HG03439 (cell line): ENCODE measurements around the gene SLC9A7.

Source experiments
- ATAC-seq: cut with Tn5 transposase; IDR thresholded peaks from one replicate; pipeline ENCODE4 v1.9.1; 2021; ENCODE audit warnings: mild to moderate bottlenecking, moderate library complexity; ENCODE audit not compliant: unreplicated experiment

SLC9A7 gene

DNA sequence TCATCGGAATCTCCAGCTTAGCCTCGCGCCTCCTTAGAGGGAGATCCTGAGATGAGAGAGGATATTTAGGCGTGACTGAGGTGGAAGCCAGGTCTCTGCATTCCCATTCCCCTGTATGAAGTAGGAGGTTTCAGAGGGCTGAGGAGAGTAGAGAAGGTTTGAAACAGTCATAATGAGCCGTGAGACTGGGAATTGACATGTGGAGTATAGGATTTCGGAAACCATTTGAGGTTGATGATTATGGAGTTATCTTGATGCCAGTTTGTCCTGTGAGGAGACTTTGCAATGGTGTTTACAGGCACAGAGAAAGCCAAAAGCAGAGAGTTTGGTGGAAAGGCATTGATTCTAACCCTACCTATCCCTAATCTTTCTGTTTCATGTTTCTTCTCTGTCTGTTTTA, 183.3 kb downstream of the SLC9A7 start:
- ATAC-seq, result no peak

DNA sequence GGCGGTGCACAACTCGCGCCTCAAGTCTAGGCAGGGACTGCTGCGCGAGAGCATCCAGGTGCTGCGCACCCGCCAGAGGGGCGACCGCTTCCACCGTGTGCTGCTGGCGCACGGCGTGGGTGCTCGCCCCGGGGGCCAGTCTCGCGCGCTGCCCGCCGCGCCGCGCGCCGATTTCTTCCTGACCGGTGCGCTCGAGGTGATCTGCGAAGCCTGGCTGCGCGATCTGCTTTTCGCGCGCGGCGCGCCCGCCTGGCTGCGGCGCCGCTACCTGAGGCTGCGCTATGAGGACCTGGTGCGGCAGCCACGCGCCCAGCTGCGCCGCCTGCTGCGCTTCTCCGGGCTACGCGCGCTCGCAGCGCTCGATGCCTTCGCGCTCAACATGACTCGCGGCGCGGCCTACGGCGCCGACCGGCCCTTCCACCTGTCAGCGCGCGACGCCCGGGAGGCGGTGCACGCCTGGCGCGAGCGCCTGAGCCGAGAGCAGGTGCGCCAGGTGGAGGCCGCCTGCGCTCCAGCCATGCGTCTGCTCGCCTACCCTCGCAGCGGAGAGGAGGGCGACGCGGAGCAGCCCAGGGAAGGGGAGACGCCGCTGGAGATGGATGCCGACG, 184.0 kb downstream of the SLC9A7 start:
- peak; percentile 35 for ATAC-seq

DNA sequence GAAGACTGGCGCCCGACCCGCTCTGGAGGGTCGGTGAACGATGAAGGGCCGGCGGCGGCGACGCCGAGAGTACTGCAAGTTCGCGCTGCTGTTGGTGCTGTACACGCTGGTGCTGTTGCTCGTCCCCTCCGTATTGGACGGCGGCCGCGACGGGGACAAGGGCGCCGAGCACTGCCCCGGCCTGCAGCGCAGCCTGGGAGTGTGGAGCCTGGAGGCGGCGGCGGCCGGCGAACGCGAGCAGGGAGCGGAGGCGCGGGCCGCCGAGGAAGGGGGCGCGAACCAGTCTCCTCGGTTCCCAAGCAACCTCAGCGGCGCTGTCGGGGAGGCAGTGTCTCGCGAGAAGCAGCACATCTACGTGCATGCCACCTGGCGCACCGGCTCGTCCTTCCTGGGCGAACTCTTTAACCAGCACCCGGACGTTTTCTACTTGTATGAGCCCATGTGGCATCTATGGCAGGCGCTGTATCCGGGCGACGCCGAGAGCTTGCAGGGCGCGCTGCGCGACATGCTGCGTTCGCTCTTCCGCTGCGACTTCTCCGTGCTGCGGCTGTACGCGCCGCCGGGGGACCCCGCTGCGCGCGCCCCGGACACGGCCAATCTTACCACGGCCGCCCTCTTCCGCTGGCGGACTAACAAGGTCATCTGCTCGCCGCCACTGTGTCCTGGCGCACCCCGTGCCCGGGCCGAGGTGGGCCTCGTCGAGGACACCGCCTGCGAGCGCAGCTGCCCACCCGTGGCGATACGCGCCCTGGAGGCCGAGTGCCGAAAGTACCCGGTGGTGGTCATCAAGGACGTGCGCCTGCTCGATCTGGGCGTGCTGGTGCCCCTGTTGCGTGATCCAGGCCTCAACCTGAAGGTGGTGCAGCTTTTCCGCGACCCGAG, 184.8 kb downstream of the SLC9A7 start:
- peak; percentile 37 for ATAC-seq

DNA sequence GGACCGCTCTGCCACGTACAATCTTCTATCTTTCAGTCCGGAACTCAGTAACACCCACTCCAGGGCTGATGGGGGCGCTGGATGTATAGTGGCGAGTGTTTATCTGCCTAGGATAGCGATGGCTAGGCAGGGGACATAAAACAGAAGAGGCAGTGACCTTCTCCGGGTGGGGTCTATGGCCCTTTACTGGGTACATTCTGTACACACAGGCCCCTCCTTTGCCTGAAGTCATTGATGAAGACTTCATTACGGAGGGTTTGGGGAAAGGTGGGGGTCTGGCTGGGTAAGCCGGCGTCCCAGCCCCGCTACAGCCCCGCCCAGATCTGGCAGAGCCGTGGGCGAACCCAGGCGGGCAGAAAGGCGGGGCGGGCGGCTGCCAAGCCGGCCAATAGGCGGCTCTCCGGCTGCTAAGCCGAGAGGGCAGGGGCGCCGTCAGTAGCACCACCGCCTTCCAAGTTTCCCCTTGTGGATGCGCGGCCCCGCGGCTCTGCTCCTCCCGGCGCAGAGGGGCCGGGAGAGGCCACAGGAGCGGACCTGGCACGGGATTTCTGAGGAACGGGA, 185.5 kb downstream of the SLC9A7 start, which contains the start of gene CHST7:
Gene CHST7 (plus strand): TSS at position 435 of the 561 bp plus-strand sequence. CDS start 167 bp downstream, outside the sequence.
- ATAC-seq, result peak; percentile 40

DNA sequence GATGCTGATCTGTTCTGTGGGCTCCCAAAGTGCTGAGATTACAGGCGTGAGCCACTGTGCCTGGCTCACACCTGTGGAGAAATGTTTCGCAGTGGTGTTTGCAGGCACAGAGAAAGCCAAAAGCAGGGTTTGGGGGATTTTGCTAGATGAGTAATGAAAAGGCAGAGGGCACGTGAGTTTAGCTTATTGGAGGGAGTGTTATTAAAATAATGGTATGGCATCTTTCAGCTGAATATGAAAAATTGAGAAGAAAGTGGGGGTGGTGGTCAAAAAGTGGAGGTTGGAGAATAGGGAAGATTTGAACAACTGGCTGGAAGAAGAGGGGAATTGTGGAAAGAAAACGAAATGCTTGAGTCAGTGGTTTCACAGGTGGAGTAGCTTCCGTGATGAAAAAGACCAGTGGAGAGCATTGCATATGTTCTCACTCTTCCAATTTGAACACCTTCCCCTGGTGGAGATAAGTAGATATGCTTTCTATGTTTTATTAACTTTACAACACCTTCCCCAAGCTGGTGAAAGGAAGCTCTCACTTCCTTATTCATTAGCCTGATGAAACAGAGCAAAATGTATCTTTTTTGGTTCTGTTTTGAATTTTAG, 186.5 kb downstream of the SLC9A7 start:
- ATAC-seq, result no peak

DNA sequence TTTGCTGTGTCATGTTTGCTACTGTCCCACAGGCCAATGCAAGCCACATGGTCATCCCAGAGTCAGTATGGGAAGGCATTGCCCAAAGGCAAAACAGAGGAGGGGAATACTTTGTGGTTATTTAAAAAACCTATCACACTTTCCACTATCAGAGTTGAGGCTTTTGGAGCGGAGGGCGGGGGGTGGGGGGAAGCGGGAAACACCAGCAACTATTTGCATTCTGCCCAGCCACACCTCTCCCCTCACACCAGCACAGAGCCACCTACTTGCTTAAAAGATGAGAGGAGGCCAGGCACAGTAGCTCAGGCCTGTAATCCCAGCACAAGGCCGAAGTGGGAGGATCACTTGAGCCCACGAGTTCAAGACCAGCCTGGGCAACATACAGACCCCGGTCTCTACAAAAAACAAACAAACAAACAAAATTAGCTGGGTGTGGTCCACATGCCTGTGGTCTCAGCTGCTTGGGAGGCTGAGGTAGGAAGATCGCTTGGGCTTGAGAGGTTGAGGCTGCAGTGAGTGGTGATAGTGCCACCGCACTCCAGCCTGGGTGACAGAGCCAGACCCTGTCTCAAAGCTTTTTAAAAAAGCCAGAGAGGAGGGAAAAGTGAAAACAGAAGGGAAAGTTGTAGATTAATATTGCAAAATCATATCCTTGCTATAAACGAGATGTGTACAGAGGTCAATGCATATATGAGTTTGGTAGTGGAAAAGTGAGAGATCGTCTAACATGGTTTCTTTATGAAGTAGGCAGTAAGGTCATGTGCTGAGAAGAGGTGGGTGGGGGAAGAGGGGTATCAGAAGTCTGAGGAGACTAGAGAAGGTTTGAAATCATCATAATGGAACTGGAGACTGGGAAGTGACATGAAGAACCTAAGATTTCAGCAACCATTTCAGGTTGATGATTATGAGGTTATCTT, 187.2 kb downstream of the SLC9A7 start:
- no peak for ATAC-seq

DNA sequence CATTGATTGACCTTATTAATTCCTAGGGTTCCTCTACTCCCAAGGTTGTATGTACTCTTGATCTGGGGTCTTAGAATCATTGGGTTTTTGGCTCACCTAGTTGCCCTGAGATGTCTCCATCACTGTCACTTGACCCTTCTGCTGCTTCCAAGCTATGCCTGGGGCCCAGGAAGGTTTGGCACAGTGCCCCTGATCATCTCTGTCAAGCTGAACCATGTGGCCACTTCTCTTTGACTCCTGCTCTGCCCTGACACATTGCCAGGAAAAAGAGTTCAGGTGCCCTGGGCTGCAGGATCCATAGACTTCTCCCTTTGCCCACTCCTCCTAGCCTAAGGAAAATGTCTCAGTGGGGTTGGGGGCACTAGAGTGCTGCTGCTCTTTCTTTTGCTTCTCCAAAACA, 189.3 kb downstream of the SLC9A7 start:
- ATAC-seq, result no peak

DNA sequence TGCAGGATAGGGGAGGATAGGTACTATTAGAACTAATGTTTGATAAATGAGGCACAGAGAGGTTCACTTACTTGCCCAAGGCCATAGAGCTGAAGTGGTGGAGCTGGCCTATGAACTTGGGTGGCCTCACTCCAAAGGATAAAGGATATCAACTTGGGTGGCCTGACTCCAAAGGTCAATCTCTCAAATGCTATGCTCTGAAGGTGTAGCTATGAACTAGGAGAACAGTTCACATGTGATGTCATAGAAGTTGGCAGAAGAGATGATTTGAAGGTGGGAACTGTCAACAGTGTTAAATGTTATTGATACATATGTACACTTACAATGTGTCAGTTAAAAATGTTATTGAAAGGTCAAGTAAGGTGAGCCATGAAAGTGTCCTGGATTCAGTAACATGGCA, 191.5 kb downstream of the SLC9A7 start:
- no peak for ATAC-seq

DNA sequence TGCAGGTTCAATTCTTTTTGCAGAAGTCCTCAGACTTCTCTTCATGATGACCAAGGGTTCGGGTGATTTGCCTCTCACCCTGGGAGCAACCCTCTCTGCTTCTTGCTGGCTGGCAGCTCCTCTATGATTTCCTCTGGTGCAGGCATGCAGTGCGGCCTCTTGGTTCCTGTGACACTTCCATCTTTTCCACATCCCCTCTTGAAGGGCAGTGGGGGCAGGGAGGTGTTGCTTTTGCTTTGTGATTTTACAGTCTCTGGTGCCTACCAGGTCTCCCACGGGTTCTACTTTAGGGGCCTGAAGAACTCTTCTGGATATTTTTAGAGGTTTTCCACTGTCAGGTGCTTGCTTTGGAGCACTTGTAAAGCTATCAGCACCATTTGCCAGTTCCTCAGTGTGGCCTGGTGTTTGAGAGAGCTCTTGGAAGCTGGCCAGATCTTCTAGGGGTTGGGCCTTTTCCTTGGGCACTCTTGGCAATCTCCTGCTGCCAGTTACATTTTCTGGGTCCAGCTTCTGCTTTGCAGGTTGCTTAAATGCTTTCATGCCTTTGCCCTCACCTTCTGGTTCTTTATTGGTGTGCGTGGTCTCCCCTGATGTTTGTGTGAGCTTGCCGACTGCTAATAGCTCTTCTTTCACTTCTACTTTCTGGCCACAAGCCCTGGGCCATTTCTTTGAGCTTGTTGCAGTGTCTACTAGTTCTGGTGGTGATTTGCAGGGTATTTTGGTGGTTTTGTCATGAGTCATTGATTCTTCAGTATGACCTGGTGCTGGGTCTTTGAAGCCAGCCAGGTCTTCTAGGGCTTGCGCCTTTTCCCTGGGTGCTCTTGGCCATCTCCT, 196.9 kb downstream of the SLC9A7 start:
- ATAC-seq, result peak; percentile 98

DNA sequence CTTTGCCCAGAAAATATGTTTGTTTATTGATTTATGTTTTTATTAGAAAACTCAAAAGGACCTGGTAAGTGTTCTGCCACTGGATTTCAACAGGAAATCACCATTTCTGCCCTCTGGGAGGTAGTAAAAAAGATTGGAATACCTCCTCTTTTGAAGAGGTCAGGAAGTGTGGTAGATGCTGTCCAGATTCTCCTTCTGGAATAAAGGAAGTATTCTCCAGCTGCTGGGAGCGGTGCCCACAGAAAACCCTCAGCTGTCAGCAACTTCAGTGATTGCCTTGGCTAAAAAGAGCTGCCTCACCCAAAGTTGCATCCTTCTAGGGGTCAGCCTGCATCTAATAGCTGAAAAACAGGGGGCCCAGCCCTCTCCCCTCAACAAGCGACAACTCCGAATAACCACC, 199.9 kb downstream of the SLC9A7 start:
- ATAC-seq, result no peak

DNA sequence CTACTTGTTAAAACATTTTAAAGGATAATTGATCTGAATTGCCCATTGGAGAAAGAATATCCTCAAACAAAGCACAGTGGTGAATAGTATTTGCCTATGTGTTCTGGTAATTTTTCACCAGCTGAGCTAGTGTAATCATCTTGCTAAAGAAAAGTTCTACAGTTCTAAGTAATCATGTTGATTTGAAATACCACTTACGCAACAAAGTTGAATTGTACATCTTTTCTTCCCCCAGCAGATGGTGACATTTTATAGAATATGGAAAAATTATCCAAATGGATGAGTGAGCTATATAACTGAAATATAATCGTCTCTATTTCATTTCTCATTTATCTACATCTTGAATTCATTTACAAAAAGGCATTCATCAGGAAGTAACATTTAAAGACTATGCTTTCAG, 204.0 kb downstream of the SLC9A7 start:
- ATAC-seq, result no peak

DNA sequence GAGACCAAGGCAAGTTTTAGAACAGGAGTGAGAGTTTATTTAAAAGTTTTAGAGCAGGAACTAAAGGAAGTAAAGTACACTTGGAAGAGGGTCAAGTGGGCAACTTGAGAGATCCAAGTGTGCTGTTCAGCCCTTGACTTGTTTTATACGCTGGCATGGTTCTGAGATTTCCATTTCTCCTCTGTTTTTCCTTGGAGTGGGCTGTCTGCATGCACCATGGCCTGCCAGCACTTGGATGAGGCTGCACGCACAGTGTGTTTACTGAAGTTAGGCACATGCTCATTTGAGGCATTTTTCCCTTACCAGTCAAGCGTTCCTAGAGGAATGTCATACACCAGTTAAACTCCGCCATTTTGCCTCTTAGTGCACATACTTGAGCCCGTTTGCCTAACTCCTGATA, 205.0 kb downstream of the SLC9A7 start:
- no peak for ATAC-seq

DNA sequence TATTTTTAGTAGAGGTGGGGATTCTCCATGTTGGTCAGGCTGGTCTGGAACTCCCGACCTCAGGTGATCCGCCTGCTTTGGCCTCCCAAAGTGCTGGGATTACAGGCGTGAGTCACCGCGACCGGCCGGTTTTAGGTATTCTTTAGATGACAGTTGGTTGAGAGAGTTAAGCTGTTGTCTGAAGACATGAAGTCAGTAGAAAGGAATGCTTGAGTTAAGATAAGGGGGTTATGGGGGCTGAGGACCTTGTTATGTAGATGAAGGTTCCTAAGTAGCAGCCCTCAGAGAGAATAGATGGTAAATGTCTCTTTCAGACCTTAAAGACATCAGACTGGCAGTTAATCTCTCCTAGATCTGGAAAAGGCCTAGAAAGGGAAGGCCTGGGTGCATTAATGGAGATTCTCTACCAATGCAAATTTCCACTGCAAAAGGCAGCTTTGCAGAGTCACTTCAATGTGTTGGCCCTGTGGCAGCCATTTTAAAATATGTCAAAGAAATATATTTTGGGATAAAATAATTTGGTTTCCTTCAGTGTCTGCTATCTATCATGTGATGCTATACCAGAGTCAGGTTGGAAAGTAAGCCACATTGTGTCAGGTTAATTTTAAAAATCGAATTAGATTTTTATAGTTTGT, 207.3 kb downstream of the SLC9A7 start:
- ATAC-seq, result no peak

DNA sequence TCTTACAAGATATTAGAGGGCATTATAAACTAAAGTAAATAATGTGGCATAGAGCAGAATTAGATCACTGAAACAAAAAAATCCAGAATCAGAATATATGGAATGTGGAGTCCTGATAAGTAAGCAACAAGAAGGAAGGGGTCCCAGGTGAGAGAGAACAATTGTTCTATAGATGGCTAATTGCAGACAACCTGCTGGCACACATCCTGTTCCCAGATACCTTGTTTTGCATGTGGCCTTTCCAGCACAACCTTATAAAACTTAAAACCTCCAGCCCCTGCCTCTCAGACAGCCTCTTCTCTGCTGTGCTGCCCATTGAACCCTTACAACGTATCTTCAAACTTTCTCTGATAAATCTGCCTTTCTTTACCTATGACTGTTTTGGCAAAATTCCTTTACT, 209.0 kb downstream of the SLC9A7 start:
- ATAC-seq, result no peak
